Endothelial cell (in vitro differentiated cells): Measurements from ENCODE around the gene SPPL2C. TPM values are rescaled to one million over a fixed set of nuclear protein-coding genes. Genes with fewer than 3 reads are reported as not detected.
A peak's percentile ranks its signal among the peaks of the same experiment; 100 is the strongest.

Source experiments
- DNase-seq: peaks from one replicate; pipeline ENCODE4 v3.0.0; 2021; ENCODE audit warnings: low spot score
- H3K27ac Mint-ChIP-seq: one replicate; pipeline ENCODE4 v1.8.0; 2021; ENCODE audit warnings: mixed read lengths, inconsistent platforms; ENCODE audit not compliant: unreplicated experiment
- H3K27me3 Mint-ChIP-seq: one replicate; pipeline ENCODE4 v1.8.0; 2021; ENCODE audit warnings: mild to moderate bottlenecking, moderate library complexity, mixed read lengths, inconsistent platforms; ENCODE audit not compliant: unreplicated experiment
- H3K36me3 Mint-ChIP-seq: one replicate; pipeline ENCODE4 v1.8.0; 2021; ENCODE audit warnings: mild to moderate bottlenecking, low read depth, mixed read lengths, inconsistent platforms; ENCODE audit not compliant: unreplicated experiment
- H3K4me1 Mint-ChIP-seq: one replicate; pipeline ENCODE4 v1.8.0; 2021; ENCODE audit warnings: mild to moderate bottlenecking, mixed read lengths, inconsistent platforms; ENCODE audit not compliant: unreplicated experiment
- H3K4me3 Mint-ChIP-seq: one replicate; pipeline ENCODE4 v1.8.0; 2021; ENCODE audit warnings: mild to moderate bottlenecking, mixed read lengths, inconsistent platforms; ENCODE audit not compliant: unreplicated experiment
- H3K9me3 Mint-ChIP-seq: one replicate; pipeline ENCODE4 v1.8.0; 2021; ENCODE audit warnings: mixed read lengths, inconsistent platforms; ENCODE audit not compliant: unreplicated experiment
- CTCF ChIP-seq: fragments of 200-600 bp; sonication (generic); IDR thresholded peaks from one replicate; pipeline ENCODE4 v1.5.0; 2021; ENCODE audit warnings: antibody characterized with exemption; ENCODE audit not compliant: unreplicated experiment
- total RNA-seq: library from RNA; stranded (reverse); fragmentation: NEBNext Ultra II Directional; extraction: Animal tissue kit (Norgen Biotek cat#: 25700); gene quantifications from one replicate; pipeline ENCODE4 v1.2.1, GENCODE V29; 2021; ENCODE audit not compliant: unreplicated experiment

The SPPL2C gene
- total RNA-seq, 1 donor from 2014 or later, result not detected

- no peak for TF ChIP-seq CTCF
- Mint-ChIP-seq H3K36me3 (no peaks in the 10 kb centered on the region), H3K27ac (no peak overlapping the region), H3K27me3 (peaks cover 14% of the 10 kb centered on the region), H3K4me1 (peaks cover 6% of the 10 kb centered on the region), H3K9me3 (no peaks in the 10 kb centered on the region), H3K4me3 (peak overlapping the region; percentile 85)
- DNase-seq, result no peak
Measured at GRCh38 chr17:45895304-45895968, 50.8 kb downstream of the SPPL2C start.

GRCh38 chr17:45895969-45896785 is 51.5 kb downstream of the SPPL2C start:
- H3K27ac Mint-ChIP-seq, result no peak overlapping the region
- peak overlapping the region; percentile 62 for H3K4me3 Mint-ChIP-seq
- TF ChIP-seq CTCF, result no peak
- DNase-seq, result no peak
- H3K4me1 Mint-ChIP-seq, result peaks cover 6% of the 10 kb centered on the region
- H3K9me3 Mint-ChIP-seq, result no peaks in the 10 kb centered on the region
- H3K36me3 Mint-ChIP-seq, result no peaks in the 10 kb centered on the region
- peaks cover 14% of the 10 kb centered on the region for H3K27me3 Mint-ChIP-seq

Other genes starting within 250 kb of the SPPL2C start
- gene CRHR1, start 60.6 kb upstream of the SPPL2C start, total RNA-seq, result not detected
- gene MAPT, start 49.7 kb downstream of the SPPL2C start, total RNA-seq, result 0.28 TPM
- not detected for gene STH, start 154.4 kb downstream of the SPPL2C start, total RNA-seq